ENCODE measurements around the gene URB2. TPM values are rescaled to one million over a fixed set of nuclear protein-coding genes. Genes with fewer than 3 reads are reported as not detected.

URB2 gene
- total RNA-seq, 2 experiments from 2014 or later: 28.9 to 30.1 TPM

Other genes starting within 250 kb of the URB2 start
- gene ACTA1, start 192.2 kb upstream of the URB2 start, total RNA-seq: not detected
- gene NUP133, start 117.9 kb upstream of the URB2 start, total RNA-seq: 10 to 100 TPM; 62.7 to 64.8 TPM
- 10 to 100 TPM; 36.8 to 37.8 TPM for gene ABCB10, start 67.5 kb upstream of the URB2 start, total RNA-seq
- 10 to 100 TPM; 28.0 to 32.2 TPM for gene TAF5L, start 125 bp upstream of the URB2 start, total RNA-seq

Measured in activated naive CD8-positive, alpha-beta T cell treated with anti-CD3 and anti-CD28 coated beads for 36 hours (primary cell).